GM21529 (cell line): ENCODE data around the gene ZNF322.

Experiments
- ATAC-seq: cut with Tn5 transposase; IDR thresholded peaks from one replicate; pipeline ENCODE4 v1.9.1; 2021; ENCODE audit not compliant: unreplicated experiment

ZNF322 gene

DNA sequence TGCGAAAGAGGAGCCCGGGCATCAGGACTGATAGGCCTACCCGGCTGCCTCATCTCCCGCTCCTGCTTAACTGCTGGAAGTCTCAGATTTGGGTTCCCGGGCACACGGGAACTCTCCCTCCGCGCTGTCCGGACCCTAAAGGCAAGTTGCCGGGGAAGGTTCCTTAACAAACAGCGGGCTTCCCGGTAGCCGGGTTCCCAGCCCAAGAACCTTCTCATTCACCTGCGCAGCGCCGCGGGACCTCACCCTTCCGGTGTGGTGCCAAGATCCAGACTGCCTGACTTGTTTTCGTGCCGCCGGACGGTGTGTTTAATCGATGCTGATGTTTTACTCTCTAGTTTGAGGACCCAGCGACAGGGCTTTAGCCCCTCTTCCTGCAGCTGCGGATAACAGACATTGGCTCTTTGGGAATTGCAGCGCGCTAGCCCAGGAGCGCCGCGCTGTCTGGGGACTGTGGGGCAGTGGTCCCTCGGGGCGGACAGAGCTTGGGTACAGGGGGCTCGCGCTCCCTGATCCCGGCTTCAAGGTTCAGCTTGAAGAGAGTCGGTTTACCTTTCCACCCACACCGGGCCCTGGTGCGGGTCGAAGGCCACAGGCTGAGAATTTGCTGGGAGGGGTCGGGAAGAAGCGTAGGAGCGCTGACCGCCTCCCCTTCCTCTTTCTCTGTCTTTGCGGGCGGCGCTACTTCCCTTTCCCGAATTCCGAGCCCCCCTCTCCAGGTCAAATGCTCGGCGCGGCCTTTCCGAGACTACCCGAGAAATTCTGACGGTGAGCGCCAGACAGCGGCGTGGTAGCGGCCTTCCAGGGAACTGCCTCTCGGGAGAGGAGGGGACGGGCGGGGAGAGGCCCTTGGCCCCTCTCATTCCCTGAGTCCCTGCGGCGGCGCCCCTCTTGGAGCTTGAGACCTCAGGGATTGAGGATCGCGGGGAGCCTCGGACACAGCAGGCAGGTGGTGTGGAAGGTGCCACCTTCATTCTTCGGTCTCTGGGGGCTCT lies 45.6 kb downstream of the ZNF322 start:
- ATAC-seq: no peak

DNA sequence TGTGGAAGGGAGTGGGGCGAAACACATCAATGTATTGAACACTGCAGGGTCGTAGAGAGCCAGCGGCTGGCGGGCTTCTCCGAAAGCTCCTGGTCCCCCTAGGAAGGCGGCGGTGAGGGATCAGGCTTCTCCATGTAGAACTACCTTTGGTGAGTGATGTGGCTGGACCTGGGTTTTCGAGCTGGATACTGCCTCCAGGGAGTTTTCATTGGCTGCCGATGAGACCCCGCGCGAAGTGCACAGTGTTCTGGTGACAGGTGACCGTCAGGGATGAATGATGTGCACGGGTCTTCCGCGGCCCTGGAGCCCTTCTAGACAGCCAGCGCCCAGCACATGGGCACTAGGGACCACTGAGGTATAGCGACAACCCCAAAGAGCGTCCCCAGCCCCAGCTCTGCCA lies 46.3 kb downstream of the ZNF322 start:
- no peak for ATAC-seq

DNA sequence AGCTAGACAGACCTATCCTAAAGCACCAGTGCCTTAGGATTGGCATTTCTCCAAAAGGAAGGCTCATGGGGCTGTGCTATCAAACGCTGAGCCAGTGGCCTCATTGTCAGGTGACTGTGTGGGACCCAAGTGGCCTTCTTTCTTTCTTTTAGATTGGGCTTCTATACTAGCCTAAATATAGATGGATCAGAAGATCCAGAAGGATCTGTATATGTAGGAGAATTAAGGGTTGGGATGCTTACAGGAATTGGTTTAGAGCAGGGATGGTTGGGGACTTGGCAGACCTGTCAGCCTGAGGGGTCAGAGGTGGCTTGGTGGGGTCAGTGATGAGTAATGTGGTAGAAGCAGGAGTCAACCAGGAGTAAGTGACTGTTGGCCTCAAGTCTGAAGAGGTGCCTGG lies 47.9 kb downstream of the ZNF322 start:
- ATAC-seq: no peak

DNA sequence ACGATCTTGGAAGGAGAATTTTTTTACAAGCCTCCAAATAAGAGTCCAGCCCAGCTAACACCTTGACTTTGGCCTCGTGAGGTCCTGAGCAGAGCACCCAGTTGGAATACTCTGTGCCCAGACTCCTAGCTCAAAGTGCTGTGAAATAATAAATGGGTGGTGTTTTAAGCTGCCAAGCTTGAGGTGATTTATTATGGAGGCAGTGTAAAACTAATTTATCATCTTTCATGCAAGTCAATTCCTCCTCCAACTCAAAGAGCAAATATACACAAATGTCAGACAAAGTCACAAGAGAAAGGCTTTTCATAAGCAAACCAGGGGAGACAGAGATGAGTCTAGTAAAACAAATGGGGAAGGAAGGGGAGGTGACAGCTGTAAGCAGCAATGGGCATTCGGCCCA lies 50.1 kb downstream of the ZNF322 start:
- no peak for ATAC-seq

DNA sequence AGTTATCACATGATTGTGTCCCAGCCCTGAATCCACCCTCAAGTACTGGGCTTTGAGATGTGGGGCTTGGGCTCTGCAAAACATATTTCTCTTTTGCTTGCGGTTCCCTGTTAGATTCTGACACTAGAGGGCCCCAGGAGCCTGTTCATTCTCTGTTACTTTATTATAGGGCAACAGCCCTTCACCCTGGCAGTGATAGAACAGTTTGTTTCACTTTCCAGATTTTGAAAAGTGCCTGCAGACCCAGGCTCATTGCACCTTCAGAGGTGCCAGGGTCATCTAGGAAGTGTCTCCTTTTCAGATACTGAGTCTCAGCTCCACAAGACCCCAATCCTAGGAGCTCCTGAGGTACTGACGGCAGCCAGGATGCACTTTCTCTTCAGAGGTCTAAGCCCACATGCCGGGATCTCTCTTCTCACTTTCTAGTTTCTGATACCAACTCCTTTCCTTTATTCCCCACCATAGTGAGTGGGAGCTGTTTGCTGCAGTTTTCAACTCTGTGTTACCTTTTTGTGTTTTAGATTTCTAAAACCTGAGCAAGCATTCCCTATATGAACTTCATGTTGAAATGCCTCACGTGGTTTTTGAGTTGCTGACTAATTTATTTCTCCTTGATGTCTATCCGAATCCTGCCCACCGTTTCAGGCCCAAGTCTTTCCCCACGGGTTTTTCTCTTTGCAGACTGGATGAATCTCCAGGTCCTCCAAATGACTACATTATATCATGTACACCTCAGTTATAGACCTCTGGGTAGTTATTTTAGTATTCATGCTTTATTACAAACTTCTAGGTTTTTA lies 51.9 kb downstream of the ZNF322 start:
- peak; percentile 82 for ATAC-seq

DNA sequence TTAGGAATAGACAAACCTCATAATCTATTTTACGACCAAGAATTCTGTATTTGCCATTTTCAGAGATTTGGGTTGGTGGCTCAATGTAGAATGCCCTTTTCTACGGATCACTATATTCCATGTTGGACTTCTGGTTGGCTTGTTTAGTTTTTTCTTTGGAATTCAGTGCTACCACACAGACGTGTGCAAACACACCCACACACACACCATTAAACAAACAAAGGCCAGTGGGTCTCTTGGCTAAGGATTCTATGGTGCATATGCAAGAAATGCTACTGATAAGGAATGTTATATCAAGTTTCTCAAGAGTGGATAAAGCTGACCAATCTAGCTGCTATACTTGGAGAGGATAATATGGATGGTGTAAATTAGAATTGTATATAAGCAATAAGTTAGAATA lies 54.7 kb downstream of the ZNF322 start:
- no peak for ATAC-seq

DNA sequence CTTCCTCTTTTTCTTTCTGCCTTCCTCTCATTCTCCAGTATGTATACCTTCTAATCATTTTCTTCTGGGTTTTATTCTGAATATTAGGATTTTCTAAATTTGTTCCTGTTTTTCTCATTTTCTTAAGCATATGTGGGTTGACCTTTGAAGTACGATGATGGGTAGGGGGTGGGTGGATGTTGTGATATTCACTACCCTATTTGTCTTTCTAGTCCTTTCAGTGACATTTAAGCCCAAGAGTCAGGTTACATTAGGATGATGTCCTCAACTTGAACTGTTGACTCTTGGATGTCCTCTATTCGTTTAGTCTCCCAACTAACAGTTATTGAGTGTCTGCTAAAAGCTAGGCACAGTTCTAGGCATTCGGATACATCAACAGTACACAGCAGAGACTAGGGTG lies 55.5 kb downstream of the ZNF322 start:
- ATAC-seq: no peak

DNA sequence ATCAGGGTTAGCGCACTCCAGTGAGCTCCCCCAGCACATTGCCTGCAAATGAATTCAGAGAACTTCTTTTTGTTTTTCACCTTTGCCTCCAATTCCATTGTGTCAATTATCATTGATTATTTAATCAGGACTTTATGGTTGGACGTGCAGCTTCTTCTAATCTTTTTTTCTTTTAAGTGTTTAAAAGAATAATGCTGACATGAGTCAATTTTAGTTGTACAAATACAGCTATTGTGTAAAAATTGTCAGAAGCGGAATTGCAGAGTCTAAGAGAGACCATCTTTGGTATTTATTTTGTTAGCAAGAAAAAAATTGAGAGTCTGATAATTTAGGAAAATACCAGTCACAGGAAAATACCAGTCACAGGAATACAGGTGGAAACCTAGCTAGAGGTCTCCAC lies 57.3 kb downstream of the ZNF322 start:
- no peak for ATAC-seq

DNA sequence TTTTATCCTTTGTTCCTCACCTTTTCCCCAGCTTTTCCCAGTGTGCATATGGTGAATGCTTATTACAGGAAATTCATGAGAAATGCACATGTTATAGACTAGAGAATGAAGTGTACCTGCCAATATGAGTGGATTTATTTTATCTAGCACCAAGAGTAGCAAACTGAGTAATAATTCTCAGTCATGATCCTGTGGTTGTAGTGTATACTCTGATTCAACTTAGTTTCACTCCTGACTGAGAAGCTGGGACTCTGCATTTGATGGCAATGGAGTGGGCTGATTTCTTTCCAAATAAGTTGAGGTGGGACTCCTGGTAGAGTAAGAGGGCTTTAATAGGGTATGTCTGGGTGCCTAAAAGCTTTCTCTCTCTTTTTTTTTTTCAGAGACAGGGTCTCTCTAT lies 58.8 kb downstream of the ZNF322 start:
- ATAC-seq: no peak

DNA sequence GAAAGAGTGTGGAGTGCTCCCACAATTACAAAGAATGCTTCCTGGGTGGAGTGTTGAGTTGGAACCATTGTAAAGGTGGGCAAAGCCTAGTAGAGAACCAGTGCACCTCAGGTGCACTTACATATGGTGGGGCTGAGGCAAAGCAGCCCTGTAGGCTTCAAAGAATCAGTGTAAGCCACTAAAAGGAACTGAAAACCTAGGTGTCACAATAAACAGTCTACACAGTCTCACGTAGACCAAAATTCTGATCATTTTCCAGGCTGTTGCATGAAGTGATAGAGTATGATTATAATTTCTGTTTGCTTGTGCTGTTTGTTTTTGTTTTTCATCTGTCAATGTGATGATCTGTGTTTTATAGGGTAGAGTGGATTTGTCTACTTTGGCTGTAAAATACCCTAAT lies 60.0 kb downstream of the ZNF322 start:
- no peak for ATAC-seq

DNA sequence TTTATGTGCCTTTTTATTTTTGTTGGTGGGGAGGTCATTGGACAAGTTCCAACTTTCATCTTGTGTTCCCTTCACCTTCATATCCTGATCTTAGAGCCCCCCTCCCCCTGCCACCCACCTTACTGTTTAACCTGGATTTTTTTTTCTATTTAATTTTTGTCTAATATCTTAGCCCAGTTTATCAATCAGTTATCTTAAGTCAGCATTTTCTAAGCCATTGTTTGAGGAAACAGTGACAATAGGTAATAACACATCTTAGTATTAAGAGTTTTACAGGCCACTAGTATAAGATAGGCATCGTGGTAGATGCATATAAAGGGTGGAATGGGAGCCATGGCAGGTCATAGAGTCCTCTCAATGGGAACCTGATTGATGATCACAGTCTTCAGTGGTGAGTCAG lies 60.4 kb downstream of the ZNF322 start:
- no peak for ATAC-seq

DNA sequence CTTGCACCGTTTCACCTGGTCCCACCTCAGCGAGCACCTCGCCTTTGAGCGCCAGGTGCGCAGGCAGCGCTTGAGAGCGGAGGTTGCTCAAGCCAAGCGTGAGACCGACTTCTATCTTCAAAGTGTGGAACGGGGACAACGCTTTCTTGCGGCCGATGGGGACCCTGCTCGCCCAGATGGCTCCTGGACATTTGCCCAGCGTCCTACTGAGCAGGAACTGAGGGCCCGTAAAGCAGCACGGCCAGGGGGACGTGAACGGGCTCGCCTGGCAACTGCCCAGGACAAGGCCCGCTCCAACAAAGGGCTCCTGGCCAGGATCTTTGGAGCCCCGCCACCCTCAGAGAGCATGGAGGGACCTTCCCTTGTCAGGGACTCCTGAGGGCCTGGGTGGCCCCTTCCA lies 61.3 kb downstream of the ZNF322 start:
- ATAC-seq: no peak

DNA sequence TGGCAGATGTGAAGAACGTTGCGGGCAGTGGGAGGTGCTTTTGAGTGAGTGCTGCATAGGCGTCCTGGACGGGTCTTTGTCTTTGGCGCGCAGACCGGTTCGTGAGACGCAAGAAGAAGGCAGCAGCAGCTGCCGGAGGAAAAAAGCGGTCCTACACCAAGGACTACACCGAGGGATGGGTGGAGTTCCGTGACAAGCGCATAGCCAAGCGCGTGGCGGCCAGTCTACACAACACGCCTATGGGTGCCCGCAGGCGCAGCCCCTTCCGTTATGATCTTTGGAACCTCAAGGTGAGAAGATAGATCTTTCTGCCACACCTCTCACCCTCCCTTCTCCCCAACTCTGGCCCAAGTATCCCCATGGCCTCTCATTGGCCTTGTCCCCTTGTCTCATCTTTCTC lies 61.7 kb downstream of the ZNF322 start:
- no peak for ATAC-seq

DNA sequence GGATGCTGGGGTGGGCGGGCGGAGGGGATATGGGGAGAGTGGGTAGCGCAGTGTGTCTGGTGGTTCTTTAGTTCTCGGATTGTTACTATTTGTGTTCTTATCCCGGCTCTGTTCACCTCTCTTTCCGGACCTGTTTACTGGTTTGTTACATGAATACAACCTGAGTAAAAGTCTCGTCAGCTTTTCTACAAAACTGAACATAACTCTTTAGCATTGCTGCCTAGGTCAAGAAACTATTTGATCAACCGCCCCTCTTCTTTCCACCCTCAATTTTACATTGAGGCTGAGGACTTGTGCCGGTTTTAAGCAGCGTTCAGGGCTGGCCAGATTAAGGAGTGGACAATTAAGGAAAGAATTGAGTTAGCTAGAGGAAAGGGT lies 62.2 kb downstream of the ZNF322 start:
- ATAC-seq: no peak

DNA sequence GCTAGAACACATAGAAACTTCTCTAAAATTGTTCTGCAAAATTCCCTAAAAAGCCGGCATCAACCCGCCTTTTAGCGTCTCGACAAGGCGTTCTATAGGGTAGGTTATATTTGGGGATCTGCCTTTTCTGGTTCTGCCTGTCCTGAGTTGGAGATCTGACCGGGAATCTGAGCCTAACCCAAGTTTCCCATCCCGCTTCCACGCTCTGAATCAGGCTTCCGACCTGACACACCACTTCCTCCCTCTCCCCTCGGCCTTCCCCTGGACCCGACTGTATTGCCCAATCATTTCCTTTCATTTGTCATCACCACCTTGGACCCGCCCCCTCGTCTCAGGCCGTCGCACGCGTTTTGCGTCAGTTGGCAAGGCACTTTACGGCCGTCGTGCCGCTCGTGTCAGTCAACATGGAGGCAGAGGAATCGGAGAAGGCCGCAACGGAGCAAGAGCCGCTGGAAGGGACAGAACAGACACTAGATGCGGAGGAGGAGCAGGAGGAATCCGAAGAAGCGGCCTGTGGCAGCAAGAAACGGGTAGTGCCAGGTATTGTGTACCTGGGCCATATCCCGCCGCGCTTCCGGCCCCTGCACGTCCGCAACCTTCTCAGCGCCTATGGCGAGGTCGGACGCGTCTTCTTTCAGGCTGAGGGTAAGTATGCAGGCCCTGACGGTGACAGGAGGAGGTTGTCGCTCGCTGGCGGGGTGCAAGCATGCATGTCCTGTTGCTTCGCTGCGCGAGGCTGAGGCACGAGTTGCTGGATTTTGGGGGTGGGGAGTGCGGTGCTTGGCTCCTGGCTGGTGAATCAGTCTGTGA lies 62.8 kb downstream of the ZNF322 start, which contains the start of gene ABT1:
Gene ABT1, plus strand, starts transcription at position 375 of the 810 bp plus-strand sequence. Its CDS starts 30 bp downstream, at position 405.
- peak; percentile 82 for ATAC-seq

DNA sequence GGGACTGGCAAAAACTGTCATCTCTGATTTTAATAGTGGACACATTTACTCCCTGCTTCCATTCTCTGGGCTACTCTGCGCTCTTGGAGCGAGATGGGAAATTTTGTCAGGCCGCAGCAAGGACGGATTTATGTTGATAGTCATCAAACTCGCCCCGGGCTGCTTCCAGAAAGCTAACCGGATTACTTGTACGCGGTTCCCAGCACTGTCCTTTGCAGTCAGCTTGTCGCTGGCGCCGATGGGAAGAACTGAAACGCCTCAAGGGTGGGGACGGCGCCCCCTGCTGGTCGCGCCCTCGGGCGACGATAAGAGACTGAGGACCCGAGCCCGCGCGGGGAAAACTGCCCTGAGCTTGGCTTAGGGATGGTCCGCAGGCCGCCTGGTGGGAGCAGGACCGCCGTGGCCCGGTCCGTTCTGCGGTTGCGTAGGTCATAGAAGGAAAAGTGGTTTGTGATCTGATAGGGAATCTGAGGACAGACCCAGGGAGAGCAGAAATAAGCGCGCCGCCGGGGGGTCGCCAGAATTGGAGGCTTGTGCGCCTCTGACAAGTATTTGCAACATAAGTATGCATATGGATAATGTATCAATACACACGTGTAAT lies 63.8 kb downstream of the ZNF322 start:
- peak; percentile 61 for ATAC-seq

DNA sequence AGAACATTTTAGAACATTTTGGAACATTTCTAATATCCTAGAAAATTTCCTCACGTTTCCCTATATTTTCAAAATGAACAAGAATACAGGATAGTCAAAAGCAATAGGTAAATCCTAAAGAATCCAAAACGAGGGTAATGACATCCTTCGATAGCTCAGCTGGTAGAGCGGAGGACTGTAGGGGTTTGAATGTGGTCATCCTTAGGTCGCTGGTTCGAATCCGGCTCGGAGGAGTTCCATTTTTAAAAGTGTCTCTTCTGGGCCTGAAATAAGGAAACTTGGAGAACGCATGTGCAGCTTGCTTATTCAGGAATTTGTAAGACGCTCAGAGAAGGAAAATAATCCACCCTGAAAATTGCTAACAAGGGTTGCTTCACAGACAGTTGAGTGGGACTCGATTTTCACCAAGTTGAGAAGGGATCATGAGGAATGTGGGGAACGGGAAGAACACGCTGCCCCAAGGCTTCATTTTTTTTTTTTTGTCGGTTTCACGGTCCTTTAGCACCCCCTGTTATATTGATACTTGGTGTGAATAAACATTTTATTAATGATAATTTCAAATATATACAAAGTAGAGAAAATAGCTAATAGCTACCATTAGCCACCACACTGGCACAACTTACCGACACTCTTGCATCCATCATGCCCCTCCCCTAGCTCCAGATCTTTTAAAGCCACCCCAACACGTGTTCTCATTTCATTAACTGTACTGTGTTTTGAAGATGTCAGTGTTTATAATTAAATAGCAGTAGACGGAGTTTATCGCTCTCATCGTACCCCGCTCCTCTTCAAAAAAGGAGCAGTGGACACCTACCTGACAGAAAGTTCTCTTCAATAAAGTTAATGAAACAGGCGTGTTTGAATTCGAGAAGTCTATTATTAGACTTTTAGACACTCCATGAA lies 64.6 kb downstream of the ZNF322 start:
- no peak for ATAC-seq

DNA sequence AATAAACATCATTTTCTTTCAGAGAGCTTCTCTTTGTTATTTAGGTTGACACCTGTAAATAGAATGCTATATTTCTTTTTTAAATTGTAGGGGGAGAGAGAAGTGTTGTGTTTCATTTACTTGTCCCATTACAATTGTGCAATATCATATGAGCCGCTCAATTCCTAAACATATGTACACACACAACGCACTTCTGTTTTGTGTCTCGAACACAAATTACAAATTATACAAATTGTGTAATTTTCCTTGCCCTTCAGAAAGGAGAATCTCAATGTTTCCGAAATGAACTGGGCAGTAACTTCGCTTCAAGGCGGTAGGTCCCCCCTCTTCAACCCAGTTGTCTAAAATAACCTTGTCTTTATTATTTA lies 65.4 kb downstream of the ZNF322 start:
- no peak for ATAC-seq

DNA sequence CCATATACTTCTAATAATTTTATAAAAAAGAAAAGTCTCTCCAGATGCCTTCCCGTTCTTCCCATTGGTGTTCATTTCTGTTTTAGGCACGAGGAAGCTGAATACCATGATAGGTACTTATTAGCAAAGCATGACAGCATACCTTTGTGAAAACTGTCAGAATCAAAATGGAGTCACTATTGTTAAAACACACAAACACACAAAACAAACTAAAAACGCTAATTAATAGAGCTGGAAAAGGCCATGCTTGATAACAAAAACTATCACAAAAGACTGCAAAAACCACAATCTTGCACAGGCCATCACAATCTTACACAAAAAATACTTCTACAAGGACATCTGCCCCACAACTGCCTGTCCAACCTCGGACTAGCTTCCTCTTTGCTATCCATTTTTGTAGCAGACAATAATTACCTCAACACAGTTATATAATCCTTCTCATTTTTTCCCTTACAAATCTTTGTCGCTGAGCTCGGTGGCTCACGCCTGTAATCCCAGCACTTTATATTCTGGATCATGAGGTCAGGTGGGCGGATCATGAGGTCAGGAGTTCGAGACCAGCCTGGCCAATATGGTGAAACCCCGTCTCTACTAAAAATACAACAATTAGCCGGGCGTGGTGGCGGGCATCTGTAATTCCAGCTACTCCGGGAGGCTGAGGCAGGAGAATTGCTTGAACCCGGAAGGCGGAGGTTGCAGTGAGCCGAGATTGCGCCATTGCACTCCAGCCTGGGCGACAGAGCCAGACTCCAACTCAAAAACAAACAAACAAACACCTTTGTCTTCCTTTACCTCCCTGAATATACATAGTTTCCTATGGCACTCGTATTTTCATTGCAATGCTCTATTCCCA lies 66.0 kb downstream of the ZNF322 start:
- ATAC-seq: no peak
